Epithelial cell of esophagus (primary cell): ENCODE results near the gene C1QTNF6.

Experiments
- DNase-seq: peaks from one replicate; pipeline ENCODE4 v3.0.0; 2010; ENCODE audit warnings: low read depth
- H3K4me3 ChIP-seq: 2 replicates; pipeline ENCODE4 v1.5.1; 2011; ENCODE audit warnings: mild to moderate bottlenecking, low read length, control low read depth
- CTCF ChIP-seq: IDR thresholded peaks from 2 replicates; pipeline ENCODE4 v1.5.1; 2011; ENCODE audit warnings: low read depth, mild to moderate bottlenecking, low read length, control low read depth, inconsistent platforms; ENCODE audit not compliant: insufficient read depth; ENCODE audit errors: missing control alignments

The C1QTNF6 gene

GRCh38 chr22:37185646-37186227 is 2.3 kb downstream of the C1QTNF6 start:
- H3K4me3 ChIP-seq = no peak overlapping the region
- no peak for TF ChIP-seq CTCF
- no peak for DNase-seq

DNA sequence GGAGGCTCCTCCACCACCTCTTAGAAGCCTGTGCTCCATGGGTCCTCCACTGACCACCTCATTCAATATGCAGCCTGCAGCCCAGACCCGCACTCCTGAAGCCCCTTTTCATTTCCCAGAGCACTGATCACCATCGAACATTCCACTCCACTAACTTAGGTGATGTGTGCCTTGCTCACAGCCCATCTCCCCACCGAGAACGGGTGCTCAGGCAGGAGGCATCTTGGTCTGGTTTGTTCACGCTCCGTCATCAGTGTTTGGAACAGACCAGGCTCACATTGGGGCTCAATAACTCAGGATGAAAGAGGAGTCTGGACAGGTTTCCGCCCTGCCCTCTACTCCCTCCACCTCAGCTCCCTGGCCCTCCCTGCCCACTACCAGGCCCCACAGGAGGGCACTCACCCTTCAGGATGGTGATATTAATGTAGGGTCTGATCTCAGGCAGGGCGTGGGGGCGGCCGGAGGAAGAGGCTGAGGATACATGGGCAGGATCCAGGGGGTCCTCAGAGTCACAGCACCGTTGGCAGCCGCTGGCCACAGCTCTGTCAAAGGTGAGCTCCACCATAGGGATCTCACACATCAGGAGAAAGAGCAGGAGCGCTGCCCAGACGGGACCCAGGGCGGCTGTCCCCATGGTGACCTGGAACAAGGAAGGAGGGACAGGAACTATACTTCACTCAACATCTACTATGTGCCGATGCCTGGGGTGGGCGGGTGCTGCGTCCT is 3.1 kb downstream of the C1QTNF6 start:
- no peak overlapping the region for H3K4me3 ChIP-seq
- TF ChIP-seq CTCF = no peak
- no peak for DNase-seq

DNA sequence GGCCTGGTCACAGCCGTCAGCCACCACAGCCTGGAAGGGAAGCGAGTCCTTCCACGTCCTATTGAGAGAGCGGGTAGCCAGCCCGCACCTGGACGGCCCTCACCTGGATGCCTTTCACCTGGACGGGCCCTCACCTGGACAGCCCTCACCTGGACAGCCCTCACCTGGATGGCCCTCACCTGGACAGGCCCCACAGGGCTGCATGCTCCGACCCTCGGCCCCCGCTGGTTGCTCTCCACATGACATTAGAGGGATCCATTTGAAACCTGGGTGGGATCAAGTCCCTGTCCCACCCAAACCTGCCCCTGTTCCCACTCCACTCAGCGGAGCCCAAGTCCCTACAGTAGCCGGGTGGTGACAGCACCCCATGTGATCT is 3.7 kb downstream of the C1QTNF6 start:
- H3K4me3 ChIP-seq = no peak overlapping the region
- no peak for DNase-seq
- TF ChIP-seq CTCF = no peak

DNA sequence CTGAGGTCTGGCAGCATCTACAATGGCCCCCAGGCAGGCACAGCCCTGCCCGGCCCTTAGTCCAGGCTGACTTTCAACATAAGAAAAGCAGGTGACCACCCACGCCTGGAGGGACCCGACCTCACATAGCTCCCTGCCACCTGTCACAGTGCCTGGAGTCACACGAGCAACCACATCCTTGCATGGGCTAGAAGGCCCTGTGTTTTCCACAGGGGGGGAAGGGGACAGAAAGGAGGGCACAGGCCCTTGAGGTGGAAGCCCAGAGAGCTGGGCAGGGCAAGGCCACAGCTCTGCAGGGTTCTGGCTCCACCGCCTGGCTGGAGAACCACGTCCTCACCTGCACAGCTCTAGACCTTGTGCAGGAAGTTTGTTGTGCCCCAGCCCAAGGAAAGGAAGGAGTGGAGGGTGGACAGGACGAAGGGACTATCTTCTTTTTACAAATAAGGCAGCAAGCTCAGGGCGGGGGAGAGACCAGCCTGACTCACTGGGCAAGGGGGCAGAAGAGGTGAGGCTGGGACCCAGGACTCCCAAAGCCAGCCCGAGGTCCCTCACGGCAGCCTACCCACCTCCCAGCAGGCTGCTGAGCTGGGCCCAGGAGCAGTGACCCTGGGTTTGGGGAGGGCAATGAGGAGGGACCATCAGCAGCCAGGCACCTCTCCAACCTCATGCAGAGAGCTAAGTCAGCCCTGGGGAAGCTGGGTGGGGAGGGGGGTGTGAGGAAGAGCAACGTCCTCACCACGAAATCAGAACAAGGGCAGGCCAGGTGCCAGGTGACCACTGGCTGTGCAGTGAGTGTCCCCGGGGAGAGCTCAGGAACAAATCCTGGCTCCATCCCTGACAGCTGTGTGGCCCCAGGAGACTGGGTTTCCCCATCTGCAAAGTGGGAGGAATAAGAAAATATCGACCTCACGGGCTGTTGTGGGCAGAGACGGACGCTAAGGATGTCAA is 4.3 kb downstream of the C1QTNF6 start:
- no peak for DNase-seq
- H3K4me3 ChIP-seq = no peak overlapping the region
- TF ChIP-seq CTCF = no peak

- no peak overlapping the region for H3K4me3 ChIP-seq
- no peak for DNase-seq
- TF ChIP-seq CTCF = no peak
Measured at GRCh38 chr22:37182949-37183245, 5.2 kb downstream of the C1QTNF6 start.

DNA sequence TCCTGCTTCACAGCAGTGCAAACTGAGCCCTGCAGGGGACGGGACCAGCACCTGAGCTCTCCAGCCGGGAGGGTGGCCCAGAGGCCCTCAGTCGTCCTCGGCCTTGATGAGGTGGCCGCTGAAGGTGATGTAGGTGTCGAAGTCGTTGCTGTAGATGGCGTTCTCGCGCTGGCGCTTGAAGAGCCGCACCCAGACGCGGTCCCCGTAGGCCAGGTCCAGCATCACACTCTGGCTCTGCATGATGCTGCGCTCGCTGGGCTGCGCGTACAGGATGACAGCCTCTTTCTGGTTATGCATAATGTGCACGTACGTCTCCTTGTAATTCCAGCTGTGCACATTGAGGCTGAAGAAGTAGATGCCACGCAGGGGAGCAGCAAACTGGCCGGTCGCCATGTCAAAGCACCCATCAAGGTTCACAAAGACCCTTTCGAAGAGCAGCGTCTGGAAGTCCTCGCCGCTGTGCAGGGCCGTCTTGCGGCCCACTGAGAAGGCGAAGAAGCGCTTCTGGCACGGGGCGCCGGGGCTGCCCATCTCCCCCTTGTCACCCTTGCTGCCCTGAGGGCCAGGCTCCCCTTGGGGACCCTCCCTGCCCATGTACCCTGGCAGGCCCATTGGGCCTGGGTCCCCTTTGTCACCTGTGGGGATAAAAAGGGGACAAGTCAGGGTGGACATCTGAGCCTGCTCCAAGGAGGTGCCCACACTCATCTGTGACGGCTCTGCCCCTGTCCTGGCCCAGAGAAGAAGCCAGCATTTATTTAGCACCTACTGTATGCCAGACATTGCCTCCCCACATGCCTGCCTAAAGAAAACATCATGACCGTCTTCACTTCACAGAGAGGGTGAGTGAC is 5.7 kb downstream of the C1QTNF6 start:
- no peak overlapping the region for H3K4me3 ChIP-seq
- no peak for TF ChIP-seq CTCF
- DNase-seq = no peak
